Breast epithelium (tissue), 3 donors: Measurements from ENCODE around the gene TCFL5.

Source experiments
- POLR2A ChIP-seq: fragments of 450-650 bp; IDR thresholded peaks from one replicate; pipeline ENCODE4 v1.6.1; 2016; ENCODE audit warnings: antibody characterized with exemption, mild to moderate bottlenecking, moderate library complexity
- POLR2AphosphoS5 ChIP-seq, 3 donors: sonication (generic); formaldehyde crosslinking; IDR thresholded peaks; one replicate each; pipeline ENCODE4 v1.6.1; 2017; ENCODE audit warnings: antibody characterized with exemption in 3 of 3

DNA sequence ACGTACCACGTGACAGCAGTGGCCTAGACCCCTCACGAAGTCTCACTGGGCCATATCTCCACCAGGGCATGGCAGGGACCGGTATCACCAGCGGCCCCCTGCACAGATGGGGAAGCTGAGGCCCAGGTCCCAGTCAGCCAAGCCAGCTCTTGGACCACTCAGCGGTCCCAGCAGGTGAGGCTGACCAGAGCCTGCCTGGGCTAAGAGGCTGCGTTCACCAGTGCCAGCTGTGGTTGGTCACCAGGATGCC, 67.9 kb downstream of the TCFL5 start:
- TF ChIP-seq POLR2AphosphoS5 (IDR thresholded peaks at IDR 0.05) (no peak), POLR2A (no peak)
